Vagina (tissue), 2 donors: Measurements from ENCODE around the gene ST7.

ENCODE experiments used
- CTCF ChIP-seq, 3 experiments: fragments of 450-650 bp in 2 of 3; fragments of 200-600 bp in 1 of 3; sonication (generic) in 1 of 3; IDR thresholded peaks; one replicate each; pipeline ENCODE4 v1.5.1; 2017 to 2019; ENCODE audit warnings: antibody characterized with exemption in 3 of 3, mild to moderate bottlenecking in 2 of 3, moderate library complexity in 2 of 3
- POLR2A ChIP-seq, 2 donors: fragments of 450-650 bp; IDR thresholded peaks; one replicate each; pipeline ENCODE4 v1.6.1; 2017; ENCODE audit warnings: antibody characterized with exemption in 2 of 2, mild to moderate bottlenecking in 2 of 2, moderate library complexity in 2 of 2
- POLR2AphosphoS5 ChIP-seq, 2 donors: sonication (generic); formaldehyde crosslinking; IDR thresholded peaks; one replicate each; pipeline ENCODE4 v1.9.0; 2017; ENCODE audit warnings: antibody characterized with exemption in 2 of 2, mild to moderate bottlenecking in 2 of 2, low read depth in 1 of 2; ENCODE audit not compliant: insufficient read depth in 1 of 2

DNA sequence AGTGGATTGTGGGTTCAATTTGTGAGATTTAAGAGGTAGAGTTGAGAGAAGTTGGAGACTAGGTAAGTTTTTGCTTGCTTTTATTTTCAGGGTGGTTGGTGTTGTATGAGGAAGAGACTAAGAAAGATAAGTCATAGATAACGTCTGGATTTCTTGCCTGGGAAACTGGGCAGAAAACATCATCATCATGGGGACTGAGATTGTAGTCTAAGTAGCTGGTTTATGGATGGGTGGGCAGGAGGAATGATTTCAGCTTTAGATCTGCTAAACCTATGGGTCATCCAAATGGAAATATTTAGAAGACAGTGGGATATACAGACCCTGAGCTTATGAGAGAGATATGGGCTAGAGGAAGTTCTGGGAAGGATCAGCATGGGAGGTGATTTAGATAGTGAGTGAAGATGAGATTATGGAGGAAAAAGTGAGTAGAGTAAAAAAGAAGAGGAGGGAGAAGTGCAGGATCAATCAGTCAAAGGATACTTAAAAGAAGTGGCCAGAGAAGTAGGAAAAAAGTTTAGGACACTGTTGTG, 199.8 kb downstream of the ST7 start:
- no peak for TF ChIP-seq CTCF (IDR thresholded peaks at IDR 0.05)
- no peak for TF ChIP-seq POLR2AphosphoS5 (IDR thresholded peaks at IDR 0.05; ENCODE audit: insufficient read depth in 1 of 2, low read depth in 1 of 2)
- no peak for TF ChIP-seq POLR2A (IDR thresholded peaks at IDR 0.05)
